Transverse colon (tissue), 4 donors: Measurements from ENCODE around the gene PBX1. TPM values are rescaled to one million over a fixed set of nuclear protein-coding genes. Genes with fewer than 3 reads are reported as not detected.

ENCODE experiments used
- DNase-seq: peaks from one replicate; pipeline ENCODE4 v3.0.0-alpha.2; 2019
- H3K27ac ChIP-seq, 4 donors: fragments of 200-600 bp; sonication (generic); 2 replicates each; pipeline ENCODE4 v1.5.1; 2016 to 2018; ENCODE audit warnings: inconsistent platforms in 4 of 4
- H3K27me3 ChIP-seq: fragments of 200-600 bp; sonication (generic); 2 replicates; pipeline ENCODE4 v1.5.1; 2017; ENCODE audit warnings: inconsistent platforms
- H3K36me3 ChIP-seq, 4 donors: fragments of 200-600 bp; sonication (generic); 2 replicates each; pipeline ENCODE4 v1.5.1; 2017 to 2019; ENCODE audit warnings: inconsistent platforms in 4 of 4
- H3K4me1 ChIP-seq, 4 donors: fragments of 200-600 bp; sonication (generic); 2 replicates each; pipeline ENCODE4 v1.5.1; 2017 to 2020; ENCODE audit warnings: inconsistent platforms in 4 of 4
- H3K4me3 ChIP-seq, 4 donors: fragments of 200-600 bp; sonication (generic); 1 replicate in 1 of 4; 2 replicates in 3 of 4; pipeline versions ENCODE4 v1.5.1 to v1.6.1; 2017 to 2019; ENCODE audit warnings: inconsistent platforms in 4 of 4
- H3K9me3 ChIP-seq, 2 donors: fragments of 200-600 bp; sonication (generic); 2 replicates each; pipeline ENCODE4 v1.5.1; 2017 to 2019; ENCODE audit warnings: inconsistent platforms in 2 of 2
- CTCF ChIP-seq, 5 experiments: fragments of 200-600 bp in 3 of 5; fragments of 450-650 bp in 2 of 5; sonication (generic) in 3 of 5; IDR thresholded peaks; 1 replicate in 2 of 5; 2 replicates in 3 of 5; pipeline ENCODE4 v1.5.1; 2016 to 2017; ENCODE audit warnings: antibody characterized with exemption in 5 of 5, inconsistent platforms in 3 of 5, mild to moderate bottlenecking in 2 of 5, moderate library complexity in 1 of 5
- EP300 ChIP-seq: sonication (generic); formaldehyde crosslinking; IDR thresholded peaks from one replicate; pipeline ENCODE4 v1.6.1; 2017; ENCODE audit warnings: antibody characterized with exemption, low read depth
- POLR2A ChIP-seq: fragments of 450-650 bp; IDR thresholded peaks from one replicate; pipeline ENCODE4 v1.6.1; 2016; ENCODE audit warnings: antibody characterized with exemption, mild to moderate bottlenecking, moderate library complexity
- POLR2AphosphoS5 ChIP-seq, 3 donors: sonication (generic); formaldehyde crosslinking; IDR thresholded peaks; one replicate each; pipeline ENCODE4 v1.6.1; 2016; ENCODE audit warnings: antibody characterized with exemption in 3 of 3
- WGBS, 2 donors: methylation state at CpG; one replicate each; pipeline ENCODE4 v1.1.5; 2018; ENCODE audit warnings: low coverage in 1 of 2; 5-methylcytosine and 5-hydroxymethylcytosine counted together
- in situ Hi-C, 4 donors: fragments of 200-750 bp; cut with MboI; loops; one replicate each; pipeline versions ENCODE4 v1.15.0 to v1.15.1; 2017; ENCODE audit warnings: low sequenced_read_pairs in 3 of 4, low pct_ligation_motif_present in 1 of 4, low pct_unique_long_range_greater_than_20kb in 1 of 4
- intact Hi-C: fragments of 100-400 bp; cut with DNase I; formaldehyde crosslinking; loops from one replicate; pipeline ENCODE4 v1.15.1; 2023; ENCODE audit warnings: low total_unique reads
- total RNA-seq, 4 donors: library from RNA; depleted of rRNA; stranded (reverse); fragments of >200 nt; gene quantifications; one replicate each; pipeline ENCODE4 v1.1.0, GENCODE V29; 2016

PBX1 gene
- total RNA-seq, 4 donors from 2014 or later = 46.8 to 77.2 (median 50.7) TPM

- no peaks in the 10 kb centered on the region for H3K9me3 ChIP-seq
- peaks cover 9 to 45% (median 15%) of the 10 kb centered on the region in 4 donors for H3K4me1 ChIP-seq
- in situ Hi-C loops = no loop called here
- H3K4me3 ChIP-seq = no peak overlapping the region
- no peaks in the 10 kb centered on the region for H3K36me3 ChIP-seq
- TF ChIP-seq CTCF (IDR thresholded peaks at IDR 0.05) = no peak
- no peak for TF ChIP-seq EP300
- no peak for TF ChIP-seq POLR2AphosphoS5 (IDR thresholded peaks at IDR 0.05)
- no peak for TF ChIP-seq POLR2A
- no peaks in the 10 kb centered on the region for H3K27me3 ChIP-seq
- DNase-seq = no peak
- 80 to 81% methylated on average over 1 of the region's 1 CpG for WGBS, 2 donors
- no peak overlapping the region for H3K27ac ChIP-seq
- intact Hi-C loops = no loop called here
Observed at GRCh38 chr1:164583196-164583595, 24.2 kb downstream of the PBX1 start.

- no peak for DNase-seq
- intact Hi-C loops = no loop called here
- in situ Hi-C loops = no loop called here
- no peaks in the 10 kb centered on the region for H3K36me3 ChIP-seq
- TF ChIP-seq CTCF (IDR thresholded peaks at IDR 0.05) (no peak), EP300 (no peak), POLR2A (no peak), POLR2AphosphoS5 (IDR thresholded peaks at IDR 0.05) (no peak)
- peak overlapping the region in 2 of 4 donors; percentile 28 to 39 for H3K27ac ChIP-seq
- peaks cover 9 to 43% (median 12%) of the 10 kb centered on the region in 4 donors for H3K4me1 ChIP-seq
- no peak overlapping the region for H3K4me3 ChIP-seq
- H3K9me3 ChIP-seq = no peaks in the 10 kb centered on the region
- no peaks in the 10 kb centered on the region for H3K27me3 ChIP-seq
- WGBS, 2 donors = 87 to 90% methylated on average over 5 of the region's 5 CpGs
Observed at GRCh38 chr1:164583835-164584539, 25.0 kb downstream of the PBX1 start.

GRCh38 chr1:164586591-164586990, 27.6 kb downstream of the PBX1 start:
- intact Hi-C loops (no loop called here), in situ Hi-C loops (no loop called here)
- 69 to 78% methylated on average over 2 to 5 of the region's 5 CpGs for WGBS, 2 donors
- Histone ChIP-seq H3K9me3 (no peaks in the 10 kb centered on the region), H3K27ac (peak overlapping the region in 3 of 4 donors; percentile 76 to 88 (median 82)), H3K27me3 (no peaks in the 10 kb centered on the region), H3K4me3 (no peak overlapping the region), H3K36me3 (no peaks in the 10 kb centered on the region), H3K4me1 (peaks cover 23 to 58% (median 30%) of the 10 kb centered on the region in 4 donors)
- DNase-seq = no peak
- TF ChIP-seq POLR2AphosphoS5 (IDR thresholded peaks at IDR 0.05) (no peak), EP300 (no peak), POLR2A (no peak), CTCF (IDR thresholded peaks at IDR 0.05) (no peak)

- Histone ChIP-seq H3K27ac (peak overlapping the region; percentile 71 to 88 (median 79)), H3K4me1 (peaks cover 23 to 65% (median 30%) of the 10 kb centered on the region in 4 donors), H3K27me3 (no peaks in the 10 kb centered on the region), H3K4me3 (no peak overlapping the region), H3K36me3 (no peaks in the 10 kb centered on the region), H3K9me3 (no peaks in the 10 kb centered on the region)
- no peak for DNase-seq
- WGBS, 2 donors = 49 to 60% methylated on average over 6 to 12 of the region's 12 CpGs
- TF ChIP-seq CTCF (IDR thresholded peaks at IDR 0.05) = no peak
- TF ChIP-seq POLR2A = no peak
- no peak for TF ChIP-seq POLR2AphosphoS5 (IDR thresholded peaks at IDR 0.05)
- TF ChIP-seq EP300 = no peak
- in situ Hi-C loops = no loop called here
- intact Hi-C loops = no loop called here
Observed at GRCh38 chr1:164587617-164588501, 28.9 kb downstream of the PBX1 start.
